SHP77 (cell line): ENCODE measurements around the gene GTF2B.
A peak's percentile ranks its signal among the peaks of the same experiment; 100 is the strongest.
"Not testable (repeated sequence)": the region's sequence is repeated elsewhere in the genome, so short reads cannot be mapped to it uniquely, and the experiment has no call there.

Experiments used
- DNase-seq, 2 experiments: peaks; one replicate each; lab custom pipeline; 2025; lab: John Stamatoyannopoulos, UW

The GTF2B gene

GRCh38 chr1:88891318-88891950, at the start of gene GTF2B:
GTF2B (minus strand) TSS chr1:88891567; CDS start chr1:88891499, 68 bp downstream.
- DNase-seq = peak; percentile 85 to 87

GRCh38 chr1:88938528-88938927, 47.2 kb upstream of the GTF2B start:
- not testable (repeated sequence) for DNase-seq

- DNase-seq = no peak
These were observed 45.5 kb upstream of the GTF2B start for GRCh38 chr1:88936760-88937342.

- DNase-seq = no peak
These were observed 44.8 kb upstream of the GTF2B start for GRCh38 chr1:88936223-88936523.

GRCh38 chr1:88935522-88936222, 44.3 kb upstream of the GTF2B start:
- peak; percentile 5 to 19 for DNase-seq

GRCh38 chr1:88930176-88930575, 38.8 kb upstream of the GTF2B start:
- DNase-seq = not testable (repeated sequence)

- no peak for DNase-seq
These were observed 31.9 kb upstream of the GTF2B start for GRCh38 chr1:88923224-88923623.

- no peak for DNase-seq
These were observed 30.8 kb upstream of the GTF2B start for GRCh38 chr1:88922214-88922613.

GRCh38 chr1:88920845-88921244, 29.5 kb upstream of the GTF2B start:
- no peak for DNase-seq

GRCh38 chr1:88917321-88918025, 26.1 kb upstream of the GTF2B start:
- no peak for DNase-seq

GRCh38 chr1:88916883-88917282, 25.5 kb upstream of the GTF2B start:
- no peak for DNase-seq

GRCh38 chr1:88911800-88912199, 20.4 kb upstream of the GTF2B start:
- DNase-seq = not testable (repeated sequence)

GRCh38 chr1:88911161-88911560, 19.8 kb upstream of the GTF2B start:
- no peak for DNase-seq

- DNase-seq = no peak
These were observed 19.0 kb upstream of the GTF2B start for GRCh38 chr1:88910401-88910800.

GRCh38 chr1:88900883-88901282, 9.5 kb upstream of the GTF2B start:
- DNase-seq = no peak

- DNase-seq = no peak
These were observed 5.8 kb upstream of the GTF2B start for GRCh38 chr1:88897070-88897730.

- DNase-seq = peak; percentile 88 to 95
These were observed 1.1 kb upstream of the GTF2B start for GRCh38 chr1:88892357-88892877.

- peak in 1 of 2 experiments; percentile 28 for DNase-seq
These were observed 579 bp upstream of the GTF2B start for GRCh38 chr1:88891951-88892340.

- peak in 1 of 2 experiments; percentile 2 for DNase-seq
These were observed 513 bp downstream of the GTF2B start for GRCh38 chr1:88890791-88891317.

GRCh38 chr1:88890131-88890530, 1.2 kb downstream of the GTF2B start:
- DNase-seq = no peak

- no peak for DNase-seq
These were observed 2.6 kb downstream of the GTF2B start for GRCh38 chr1:88888750-88889149.

- no peak for DNase-seq
These were observed 5.4 kb downstream of the GTF2B start for GRCh38 chr1:88885933-88886332.
